Vagina (tissue), 2 donors: ENCODE data around the gene EWSR1. TPM values are rescaled to one million over a fixed set of nuclear protein-coding genes. Genes with fewer than 3 reads are reported as not detected.

Source experiments
- DNase-seq, 2 donors: peaks; one replicate each; pipeline ENCODE4 v3.0.0-alpha.2; 2017; ENCODE audit errors: extremely low spot score in 2 of 2
- H3K27ac ChIP-seq: fragments of 200-600 bp; sonication (generic); one replicate; pipeline ENCODE4 v1.5.1; 2019
- H3K27me3 ChIP-seq: fragments of 200-600 bp; sonication (generic); one replicate; pipeline ENCODE4 v1.5.1; 2019
- H3K36me3 ChIP-seq, 2 donors: fragments of 200-600 bp; sonication (generic); one replicate each; pipeline ENCODE4 v1.5.1; 2017 to 2019
- H3K4me1 ChIP-seq: fragments of 200-600 bp; sonication (generic); one replicate; pipeline ENCODE4 v1.5.1; 2019
- H3K4me3 ChIP-seq, 2 donors: fragments of 200-600 bp; sonication (generic); 1 replicate in 1 of 2; 2 replicates in 1 of 2; pipeline ENCODE4 v1.5.1; 2016 to 2019
- H3K9me3 ChIP-seq: fragments of 200-600 bp; sonication (generic); one replicate; pipeline ENCODE4 v1.5.1; 2019
- POLR2A ChIP-seq, 2 donors: fragments of 450-650 bp; IDR thresholded peaks; one replicate each; pipeline ENCODE4 v1.6.1; 2017; ENCODE audit warnings: antibody characterized with exemption in 2 of 2, mild to moderate bottlenecking in 2 of 2, moderate library complexity in 2 of 2
- POLR2AphosphoS5 ChIP-seq, 2 donors: sonication (generic); formaldehyde crosslinking; IDR thresholded peaks; one replicate each; pipeline ENCODE4 v1.9.0; 2017; ENCODE audit warnings: antibody characterized with exemption in 2 of 2, mild to moderate bottlenecking in 2 of 2, low read depth in 1 of 2; ENCODE audit not compliant: insufficient read depth in 1 of 2
- intact Hi-C: fragments of 100-400 bp; cut with DNase I; formaldehyde crosslinking; loops from one replicate; pipeline ENCODE4 v1.15.1; 2023
- total RNA-seq: library from RNA; depleted of rRNA; stranded (reverse); fragments of >200 nt; gene quantifications from one replicate; pipeline ENCODE4 v1.2.3, GENCODE V29; 2016
- TF ChIP-seq, protein P1 (sequence below), 3 experiments: fragments of 450-650 bp in 2 of 3; fragments of 200-600 bp in 1 of 3; sonication (generic) in 1 of 3; IDR thresholded peaks; one replicate each; pipeline ENCODE4 v1.5.1; 2017 to 2019; ENCODE audit warnings: antibody characterized with exemption in 3 of 3, mild to moderate bottlenecking in 2 of 3, moderate library complexity in 2 of 3

The EWSR1 gene
- total RNA-seq, 1 donor from 2014 or later, result 164 TPM

DNA sequence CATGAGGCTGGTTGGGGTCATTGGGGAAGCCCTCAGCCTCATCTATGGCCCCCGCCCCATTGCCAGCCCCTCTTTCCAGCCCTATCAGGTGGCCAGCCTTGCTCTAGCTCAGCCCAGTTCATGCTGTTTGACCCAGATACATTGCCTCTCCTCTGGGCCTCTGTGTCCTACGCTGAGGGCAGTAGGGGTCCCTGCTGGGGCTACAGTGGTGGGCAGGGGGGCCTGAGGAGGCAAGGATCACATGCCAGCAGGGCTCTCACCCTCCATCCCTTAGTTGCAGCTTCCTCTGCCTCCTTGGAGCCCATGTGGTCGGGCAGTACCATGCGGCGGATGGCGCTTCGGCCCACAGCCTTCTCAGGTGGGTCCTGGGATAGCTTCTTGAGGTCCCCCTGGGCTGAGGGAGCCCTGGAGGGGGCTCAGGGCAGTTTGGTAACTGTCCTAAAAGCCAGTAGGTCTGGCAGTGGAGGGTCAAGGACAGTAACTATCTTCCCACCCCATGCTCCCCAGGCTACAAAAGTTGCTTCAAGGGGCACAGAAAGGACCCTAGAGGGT lies 43.1 kb upstream of the EWSR1 start:
- no peaks in the 10 kb centered on the region for H3K27me3 ChIP-seq
- TF ChIP-seq, protein P1, sequence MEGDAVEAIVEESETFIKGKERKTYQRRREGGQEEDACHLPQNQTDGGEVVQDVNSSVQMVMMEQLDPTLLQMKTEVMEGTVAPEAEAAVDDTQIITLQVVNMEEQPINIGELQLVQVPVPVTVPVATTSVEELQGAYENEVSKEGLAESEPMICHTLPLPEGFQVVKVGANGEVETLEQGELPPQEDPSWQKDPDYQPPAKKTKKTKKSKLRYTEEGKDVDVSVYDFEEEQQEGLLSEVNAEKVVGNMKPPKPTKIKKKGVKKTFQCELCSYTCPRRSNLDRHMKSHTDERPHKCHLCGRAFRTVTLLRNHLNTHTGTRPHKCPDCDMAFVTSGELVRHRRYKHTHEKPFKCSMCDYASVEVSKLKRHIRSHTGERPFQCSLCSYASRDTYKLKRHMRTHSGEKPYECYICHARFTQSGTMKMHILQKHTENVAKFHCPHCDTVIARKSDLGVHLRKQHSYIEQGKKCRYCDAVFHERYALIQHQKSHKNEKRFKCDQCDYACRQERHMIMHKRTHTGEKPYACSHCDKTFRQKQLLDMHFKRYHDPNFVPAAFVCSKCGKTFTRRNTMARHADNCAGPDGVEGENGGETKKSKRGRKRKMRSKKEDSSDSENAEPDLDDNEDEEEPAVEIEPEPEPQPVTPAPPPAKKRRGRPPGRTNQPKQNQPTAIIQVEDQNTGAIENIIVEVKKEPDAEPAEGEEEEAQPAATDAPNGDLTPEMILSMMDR (IDR thresholded peaks at IDR 0.05), result no peak
- H3K36me3 ChIP-seq, result no peaks in the 10 kb centered on the region
- H3K4me1 ChIP-seq, result peaks cover 29% of the 10 kb centered on the region
- H3K27ac ChIP-seq, result peak overlapping the region; percentile 79
- no peak overlapping the region for H3K4me3 ChIP-seq
- DNase-seq, result no peak
- no peaks in the 10 kb centered on the region for H3K9me3 ChIP-seq
- intact Hi-C loops, result no loop called here

DNA sequence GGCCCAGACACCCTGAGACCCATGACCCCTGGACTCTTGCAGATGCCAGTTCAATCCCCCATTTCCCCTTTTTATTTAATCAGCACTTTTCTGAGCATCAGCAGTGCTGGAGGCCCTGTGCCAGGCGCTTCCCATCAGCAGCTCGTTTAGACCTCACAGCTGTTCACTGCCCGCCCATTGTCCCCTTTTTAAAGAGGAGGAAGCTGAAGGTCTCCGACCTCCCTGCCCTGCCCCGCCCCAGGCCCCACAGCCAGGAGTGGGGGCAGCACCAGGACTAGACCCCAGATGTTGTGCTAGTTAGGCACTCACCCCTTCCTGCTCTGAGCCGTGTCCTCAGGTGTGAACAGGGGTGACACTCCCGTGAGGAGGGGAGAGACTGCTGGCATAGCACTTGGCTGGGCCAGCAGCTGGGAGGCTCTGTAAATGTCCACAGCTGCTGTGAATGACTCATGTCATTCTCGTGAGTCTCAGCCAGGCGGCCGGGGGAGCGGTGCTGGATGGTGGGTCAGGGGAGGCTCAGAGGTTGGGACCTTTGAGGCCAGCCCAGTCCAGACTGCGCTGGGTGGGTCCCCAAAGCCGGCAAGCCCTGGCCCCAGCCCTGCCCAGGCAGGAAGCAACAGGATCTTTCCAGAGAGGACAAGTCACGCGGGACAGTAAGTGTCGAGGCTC lies 42.5 kb upstream of the EWSR1 start:
- Histone ChIP-seq H3K36me3 (no peaks in the 10 kb centered on the region), H3K27ac (peak overlapping the region; percentile 79), H3K4me3 (no peak overlapping the region), H3K27me3 (no peaks in the 10 kb centered on the region), H3K4me1 (peaks cover 29% of the 10 kb centered on the region), H3K9me3 (no peaks in the 10 kb centered on the region)
- DNase-seq, result no peak
- peak in 1 of 2 donors; percentile 85 for TF ChIP-seq POLR2AphosphoS5 (IDR thresholded peaks at IDR 0.05; ENCODE audit: insufficient read depth in 1 of 2, low read depth in 1 of 2)
- TF ChIP-seq, protein P1 (IDR thresholded peaks at IDR 0.05), result no peak
- intact Hi-C loops, result no loop called here

DNA sequence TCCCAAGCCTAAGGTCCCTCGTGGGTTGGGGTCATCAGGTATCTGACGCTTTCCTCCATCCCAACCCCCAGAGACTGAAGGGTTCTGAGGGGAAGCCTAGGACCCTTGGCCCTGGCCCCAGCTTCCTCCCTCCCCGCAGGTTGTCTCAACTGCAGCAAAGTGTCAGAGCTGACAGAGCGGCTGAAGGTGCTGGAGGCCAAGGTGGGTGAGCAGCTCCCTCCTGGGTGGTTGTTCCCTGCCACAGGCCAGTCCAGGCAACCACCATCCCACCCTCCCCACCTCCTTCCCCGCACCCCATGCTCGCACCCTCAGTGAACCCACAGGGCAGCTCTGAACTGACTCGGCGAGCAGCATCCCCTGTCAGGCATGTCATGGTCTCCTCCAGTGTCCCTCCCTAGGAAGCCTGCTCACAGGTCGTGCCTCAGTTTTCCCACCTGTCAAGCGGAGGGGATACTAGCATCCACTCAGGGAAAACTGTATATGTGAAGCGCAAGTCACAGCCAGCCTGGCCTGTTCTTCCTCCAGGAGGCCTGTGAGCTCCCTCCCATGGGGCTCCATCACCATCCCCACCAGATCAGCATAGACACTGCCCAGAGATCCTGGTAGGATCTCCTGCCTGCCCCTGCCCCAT lies 41.6 kb upstream of the EWSR1 start:
- H3K27me3 ChIP-seq, result no peaks in the 10 kb centered on the region
- H3K9me3 ChIP-seq, result no peaks in the 10 kb centered on the region
- no peak overlapping the region for H3K4me3 ChIP-seq
- H3K4me1 ChIP-seq, result peaks cover 29% of the 10 kb centered on the region
- H3K36me3 ChIP-seq, result no peaks in the 10 kb centered on the region
- DNase-seq, result no peak
- H3K27ac ChIP-seq, result peak overlapping the region; percentile 79
- intact Hi-C loops, result no loop called here
- TF ChIP-seq POLR2A (IDR thresholded peaks at IDR 0.05) (no peak), POLR2AphosphoS5 (IDR thresholded peaks at IDR 0.05; ENCODE audit: insufficient read depth in 1 of 2, low read depth in 1 of 2) (no peak)
- TF ChIP-seq, protein P1 (IDR thresholded peaks at IDR 0.05), result no peak

DNA sequence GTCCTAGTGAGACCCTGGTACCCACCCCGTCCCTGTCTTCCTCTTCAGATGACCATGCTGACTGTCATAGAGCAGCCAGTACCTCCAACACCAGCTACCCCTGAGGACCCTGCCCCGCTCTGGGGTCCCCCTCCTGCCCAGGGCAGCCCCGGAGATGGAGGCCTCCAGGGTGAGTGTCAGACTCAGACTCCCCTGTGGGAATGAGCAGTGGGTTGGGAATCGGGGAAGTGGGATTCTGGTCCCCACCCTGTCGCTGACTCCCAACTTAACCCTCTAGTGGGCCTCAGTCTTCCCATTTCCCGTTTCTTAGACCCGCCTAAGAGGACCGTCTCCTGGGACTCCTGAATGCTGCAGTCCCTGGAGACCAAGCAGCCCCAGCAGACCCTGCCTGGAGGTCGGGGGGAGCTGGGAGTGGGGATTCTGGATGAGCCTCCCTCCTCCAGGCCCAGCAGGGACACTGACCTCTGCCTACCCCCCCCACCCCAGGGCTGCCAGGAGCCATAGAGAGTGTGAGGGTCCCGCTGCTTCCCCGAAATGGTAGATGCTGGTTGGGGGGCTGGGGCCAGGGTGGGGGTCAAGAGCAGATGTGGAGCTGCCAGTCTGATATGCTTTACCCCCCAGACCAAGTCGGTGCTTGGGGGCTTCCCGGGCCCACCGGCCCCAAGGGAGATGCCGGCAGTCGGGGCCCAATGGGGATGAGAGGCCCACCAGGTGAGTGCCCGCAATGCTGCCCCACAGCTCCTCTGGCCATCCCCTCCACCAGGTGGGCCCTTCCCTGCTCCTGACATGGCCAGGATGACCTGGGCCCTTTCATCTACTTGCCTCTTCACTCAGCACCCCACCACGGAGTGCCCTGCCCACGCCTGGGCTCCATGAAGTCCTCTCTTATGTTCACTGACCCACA lies 36.8 kb upstream of the EWSR1 start:
- intact Hi-C loops, result no loop called here
- H3K4me3 ChIP-seq, result no peak overlapping the region
- H3K9me3 ChIP-seq, result no peaks in the 10 kb centered on the region
- H3K27ac ChIP-seq, result no peak overlapping the region
- H3K27me3 ChIP-seq, result no peaks in the 10 kb centered on the region
- no peak for DNase-seq
- H3K4me1 ChIP-seq, result peaks cover under 1% of the 10 kb centered on the region
- no peaks in the 10 kb centered on the region for H3K36me3 ChIP-seq
- TF ChIP-seq POLR2A (IDR thresholded peaks at IDR 0.05) (no peak), POLR2AphosphoS5 (IDR thresholded peaks at IDR 0.05; ENCODE audit: insufficient read depth in 1 of 2, low read depth in 1 of 2) (no peak)
- TF ChIP-seq, protein P1 (IDR thresholded peaks at IDR 0.05), result no peak
